H1 (cell line): ENCODE measurements around the gene MAOA. TPM values are rescaled to one million over a fixed set of nuclear protein-coding genes. Genes with fewer than 3 reads are reported as not detected.

Experiments
- ATF2 ChIP-seq: IDR thresholded peaks from 2 replicates; pipeline ENCODE4 v1.6.1; 2012; ENCODE audit warnings: low read length, inconsistent platforms
- GTF2F1 ChIP-seq: IDR thresholded peaks from 2 replicates; pipeline ENCODE4 v1.6.1; 2012; ENCODE audit warnings: low read depth, low read length, improper control_type of control experiment, borderline replicate concordance
- SP2 ChIP-seq: IDR thresholded peaks from 2 replicates; pipeline ENCODE4 v1.6.1; 2012; ENCODE audit warnings: mild to moderate bottlenecking, low read length, inconsistent platforms
- polyA plus RNA-seq, 7 experiments: library from polyadenylated mRNA; depleted of rRNA in 3 of 7; stranded (reverse) in 5 of 7; unstranded in 2 of 7; fragments of >200 nt in 5 of 7; fragments of 200-250 nt in 2 of 7; gene quantifications; 1 replicate in 5 of 7; 2 replicates in 1 of 7; 4 replicates in 1 of 7; pipeline versions ENCODE4 v1.2.1 to v1.2.3, GENCODE V29; 2011 to 2013; ENCODE audit warnings: missing spikeins in 2 of 7, mixed read lengths in 2 of 7
- total RNA-seq: library from RNA; stranded (reverse); fragmentation: NEBNext Ultra II Directional; extraction: Animal tissue kit (Norgen Biotek cat#: 25700); gene quantifications from 2 replicates; pipeline ENCODE4 v1.2.1, GENCODE V29; 2021

The MAOA gene
- total and polyA plus RNA-seq, 2 of the 8 experiments (the other 6 are each of a cell fraction or from before 2014, with no cell fraction given): 2.6 to 8.2 TPM

- TF ChIP-seq ATF2: no peak
- no peak for TF ChIP-seq SP2
- no peak for TF ChIP-seq GTF2F1
These were observed 75.0 kb downstream of the MAOA start (continued) for GRCh38 chrX:43731086-43731485.
